Forelimb muscle (tissue), 1 donor: ENCODE results near the gene AQP2. TPM values are rescaled to one million over a fixed set of nuclear protein-coding genes. Genes with fewer than 3 reads are reported as not detected.
"Not testable (repeated sequence)": the region's sequence is repeated elsewhere in the genome, so short reads cannot be mapped to it uniquely, and the experiment has no call there.

ENCODE experiments used
- DNase-seq: peaks from one replicate; pipeline ENCODE4 v3.0.0-alpha.2; 2013; ENCODE audit warnings: low read depth
- polyA plus RNA-seq: library from polyadenylated mRNA; unstranded; fragments of 120-200 nt; gene quantifications from one replicate; pipeline ENCODE4 v1.2.1, GENCODE V29; 2013; ENCODE audit not compliant: insufficient read length

The AQP2 gene
- polyA plus RNA-seq, 1 donor = not detected

GRCh38 chr12:49969651-49970429 lies 19.3 kb downstream of the AQP2 start:
- no peak for DNase-seq

GRCh38 chr12:49970658-49971057 lies 20.1 kb downstream of the AQP2 start:
- DNase-seq = no peak

- no peak for DNase-seq
Measured at GRCh38 chr12:49971141-49971540, 20.6 kb downstream of the AQP2 start.

- DNase-seq = no peak
Measured at GRCh38 chr12:49972129-49972528, 21.6 kb downstream of the AQP2 start.

GRCh38 chr12:49972641-49973360 lies 22.3 kb downstream of the AQP2 start, which contains the start of gene AQP6:
Gene AQP6, plus strand, starts transcription at chr12:49972947. Its CDS starts 227 bp downstream, at chr12:49973174.
- DNase-seq = no peak

GRCh38 chr12:49973361-49973830 lies 22.9 kb downstream of the AQP2 start:
- DNase-seq = no peak

GRCh38 chr12:49974231-49974675 lies 23.7 kb downstream of the AQP2 start:
- DNase-seq = no peak

GRCh38 chr12:49974677-49975317 lies 24.3 kb downstream of the AQP2 start:
- no peak for DNase-seq

- no peak for DNase-seq
Measured at GRCh38 chr12:49975318-49975761, 24.8 kb downstream of the AQP2 start.

GRCh38 chr12:49976557-49976956 lies 26.0 kb downstream of the AQP2 start:
- DNase-seq = no peak

GRCh38 chr12:49978125-49978524 lies 27.6 kb downstream of the AQP2 start:
- no peak for DNase-seq

- DNase-seq = no peak
Measured at GRCh38 chr12:49979016-49979586, 28.6 kb downstream of the AQP2 start.

- DNase-seq = no peak
Measured at GRCh38 chr12:49979791-49980190, 29.3 kb downstream of the AQP2 start.

- DNase-seq = no peak
Measured at GRCh38 chr12:49980501-49981349, 30.2 kb downstream of the AQP2 start.

- DNase-seq = no peak
Measured at GRCh38 chr12:49982246-49983087, 31.9 kb downstream of the AQP2 start.

GRCh38 chr12:49983892-49984291 lies 33.4 kb downstream of the AQP2 start:
- no peak for DNase-seq

- DNase-seq = no peak
Measured at GRCh38 chr12:49984476-49985359, 34.2 kb downstream of the AQP2 start.

- DNase-seq = no peak
Measured at GRCh38 chr12:49985981-49986380, 35.4 kb downstream of the AQP2 start.

- DNase-seq = not testable (repeated sequence)
Measured at GRCh38 chr12:49986476-49986875, 35.9 kb downstream of the AQP2 start.
